NCI-H446 (cell line): ENCODE results near the gene SH2D1A.

Source experiments
- DNase-seq, 2 experiments: peaks; one replicate each; lab custom pipeline; 2025; lab: John Stamatoyannopoulos, UW

Gene SH2D1A

GRCh38 chrX:124421898-124422655, 75.7 kb downstream of the SH2D1A start:
- no peak for DNase-seq
